ENCODE data around the gene PEAK1.

Gene PEAK1

GRCh38 chr15:77143191-77143590 is 276.7 kb downstream of the PEAK1 start (continued):
- no peak for TF ChIP-seq ZNF830 (tag by site-specific recombination; IDR thresholded peaks at IDR 0.05; ENCODE audit: low read depth)

GRCh38 chr15:77140220-77140619 is 279.7 kb downstream of the PEAK1 start:
- Histone ChIP-seq H3K4me3 (ENCODE audit: low read depth, low read length) (no peak overlapping the region), H3K9me3 (ENCODE audit: control insufficient read depth, insufficient read depth, low read depth, low read length) (no peaks in the 10 kb centered on the region), H3K27ac (ENCODE audit: extremely low read depth, low read depth, low read length) (no peak overlapping the region), H3K4me1 (ENCODE audit: control insufficient read depth, insufficient read depth, low read length) (no peaks in the 10 kb centered on the region), H3K36me3 (ENCODE audit: control insufficient read depth in 2 of 2, insufficient read depth in 1 of 2, low read length in 2 of 2) (no peaks in the 10 kb centered on the region; a peak in 1 of 3 replicates)
- TF ChIP-seq ZNF626 (tag by site-specific recombination; IDR thresholded peaks at IDR 0.05): no peak
- no peak for TF ChIP-seq ZNF132 (tag by site-specific recombination; IDR thresholded peaks at IDR 0.05; ENCODE audit: borderline replicate concordance)
- TF ChIP-seq ZNF404 (tag by site-specific recombination; IDR thresholded peaks at IDR 0.05): no peak
- TF ChIP-seq ZNF335 (tag by site-specific recombination; conservative IDR thresholded peaks at IDR 0.05): no peak
- TF ChIP-seq ZNF792 (tag by site-specific recombination; IDR thresholded peaks at IDR 0.05): no peak
- TF ChIP-seq ZSCAN4 (tag by site-specific recombination; IDR thresholded peaks at IDR 0.05): no peak
- no peak for TF ChIP-seq ZBTB7A (tag by site-specific recombination; IDR thresholded peaks at IDR 0.05; ENCODE audit: low read depth)
- no peak for TF ChIP-seq ZSCAN16 (tag by site-specific recombination; IDR thresholded peaks at IDR 0.05)
- no peak for TF ChIP-seq ZNF114 (tag by site-specific recombination; IDR thresholded peaks at IDR 0.05)
- TF ChIP-seq ZBTB17 (tag by site-specific recombination; IDR thresholded peaks at IDR 0.05): no peak
- ChIA-PET CTCF (interaction anchor here (0.6 to 1.6 kb wide), 5 partner anchors 15 to 1100 kb away, joined by 3 to 5 read pairs (median 4); no protein-coding TSS in a partner anchor), POLR2A (no interaction called here)

- H3K9me3 ChIP-seq (ENCODE audit: control insufficient read depth, insufficient read depth, low read depth, low read length): no peaks in the 10 kb centered on the region
- CTCF ChIA-PET: interaction anchor here (0.6 to 1.6 kb wide), 5 partner anchors 14 to 404 kb away, joined by 3 to 7 read pairs (median 4); no protein-coding TSS in a partner anchor
- H3K27ac ChIP-seq (ENCODE audit: extremely low read depth, low read depth, low read length): no peak overlapping the region
These were observed 280.6 kb downstream of the PEAK1 start for GRCh38 chr15:77139312-77139711.

More at GRCh38 chr15:77139312-77139711, 280.6 kb downstream of the PEAK1 start:
- no peak overlapping the region for H3K4me3 ChIP-seq (ENCODE audit: low read depth, low read length)
- no peaks in the 10 kb centered on the region; a peak in 1 of 3 replicates for H3K36me3 ChIP-seq (ENCODE audit: control insufficient read depth in 2 of 2, insufficient read depth in 1 of 2, low read length in 2 of 2)
- H3K4me1 ChIP-seq (ENCODE audit: control insufficient read depth, insufficient read depth, low read length): no peaks in the 10 kb centered on the region
- POLR2A ChIA-PET: no interaction called here
- TF ChIP-seq ZNF639 (tag by site-specific recombination; IDR thresholded peaks at IDR 0.05): no peak
- TF ChIP-seq ZNF843 (tag by site-specific recombination; IDR thresholded peaks at IDR 0.05): no peak
- no peak for TF ChIP-seq ZNF596 (tag by site-specific recombination; IDR thresholded peaks at IDR 0.05)
- no peak for TF ChIP-seq ZSCAN30 (tag by site-specific recombination; IDR thresholded peaks at IDR 0.05)
- no peak for TF ChIP-seq ZNF174 (tag by site-specific recombination; IDR thresholded peaks at IDR 0.05)
- TF ChIP-seq KLF1 (tag by site-specific recombination; IDR thresholded peaks at IDR 0.05): no peak
- TF ChIP-seq REST (tag by site-specific recombination; IDR thresholded peaks at IDR 0.05): no peak

Data from HEK293 (cell line).